Mononuclear cell (primary cell): ENCODE data around the gene PAM. TPM values are rescaled to one million over a fixed set of nuclear protein-coding genes. Genes with fewer than 3 reads are reported as not detected.
"Not testable (repeated sequence)": the region's sequence is repeated elsewhere in the genome, so short reads cannot be mapped to it uniquely, and the experiment has no call there.

Source experiments
- H3K27me3 ChIP-seq: 2 replicates; pipeline ENCODE4 v1.6.0; 2011; ENCODE audit warnings: low read length, control low read depth; ENCODE audit not compliant: insufficient read depth
- H3K4me1 ChIP-seq: 2 replicates; pipeline ENCODE4 v1.5.1; 2011; ENCODE audit warnings: mild to moderate bottlenecking, low read length, control low read depth; ENCODE audit not compliant: insufficient read depth
- H3K4me3 ChIP-seq: 2 replicates; pipeline ENCODE4 v1.5.1; 2011; ENCODE audit warnings: mild to moderate bottlenecking, low read length, moderate library complexity
- H3K9me3 ChIP-seq: 2 replicates; pipeline ENCODE4 v1.5.1; 2011; ENCODE audit warnings: low read depth, mild to moderate bottlenecking, control low read depth, low read length
- total RNA-seq: library from RNA; depleted of rRNA; stranded (reverse); fragments of >200 nt; gene quantifications from one replicate; pipeline ENCODE4 v1.2.3, GENCODE V29; 2012

PAM gene
- total RNA-seq, 1 donor: 18.8 TPM

DNA sequence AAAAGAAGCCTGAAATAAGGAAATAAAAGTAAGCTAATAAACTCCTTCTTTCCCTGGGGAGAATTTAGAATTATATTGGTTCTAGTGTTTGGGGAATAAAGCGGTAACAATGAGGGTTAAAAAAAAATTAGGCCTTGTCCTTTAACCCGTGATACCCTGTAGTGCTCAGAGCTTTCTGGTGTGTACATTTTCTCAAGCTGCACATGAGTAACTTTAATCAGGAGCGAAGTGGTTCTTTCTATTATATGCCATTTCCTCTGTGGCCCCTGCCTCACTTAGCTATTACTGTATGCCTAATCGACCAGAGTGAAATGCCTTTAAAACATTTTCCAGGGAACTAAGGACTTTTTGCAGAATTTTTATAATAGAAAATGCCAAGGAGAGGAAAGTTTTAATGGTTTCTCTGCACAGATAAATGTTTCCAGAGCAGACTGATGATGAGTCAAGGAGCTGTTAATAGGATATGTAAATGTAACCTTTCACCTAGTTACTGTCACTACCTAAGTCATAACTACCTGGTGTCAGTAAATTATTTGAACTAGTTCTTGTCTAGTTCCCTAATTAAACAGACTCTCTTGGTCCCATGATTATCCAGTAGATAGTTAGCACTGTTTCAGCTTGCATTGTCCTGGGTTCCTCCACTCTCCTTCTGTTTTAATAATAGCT lies 7.6 kb downstream of the PAM start:
- Histone ChIP-seq H3K4me3 (no peak overlapping the region), H3K4me1 (no peaks in the 10 kb centered on the region), H3K27me3 (no peaks in the 10 kb centered on the region)

DNA sequence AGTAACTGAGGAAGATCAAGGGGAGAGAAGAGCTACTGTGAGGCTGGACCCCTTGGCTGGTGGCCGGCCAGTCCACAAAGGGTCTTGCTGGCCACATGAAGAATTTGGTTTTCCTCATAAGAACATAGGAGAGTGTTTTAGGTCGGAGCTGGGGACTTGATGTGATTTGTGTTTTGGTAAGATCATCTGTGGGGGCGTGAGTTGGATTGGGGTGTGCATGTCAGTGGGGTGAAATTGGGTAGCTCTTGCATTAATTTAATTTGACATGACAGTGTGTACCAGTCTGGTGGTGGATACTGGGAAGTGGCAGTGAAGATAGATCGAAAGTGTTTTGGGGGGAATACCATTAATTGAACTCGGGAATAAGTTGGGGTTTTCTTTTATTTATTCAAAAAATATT lies 8.6 kb downstream of the PAM start:
- no peaks in the 10 kb centered on the region for H3K9me3 ChIP-seq
- no peak overlapping the region for H3K4me3 ChIP-seq
- H3K4me1 ChIP-seq: no peaks in the 10 kb centered on the region
- H3K27me3 ChIP-seq: no peaks in the 10 kb centered on the region

More for the DNA sequence above, 7.6 kb downstream of the PAM start:
- no peaks in the 10 kb centered on the region for H3K9me3 ChIP-seq

DNA sequence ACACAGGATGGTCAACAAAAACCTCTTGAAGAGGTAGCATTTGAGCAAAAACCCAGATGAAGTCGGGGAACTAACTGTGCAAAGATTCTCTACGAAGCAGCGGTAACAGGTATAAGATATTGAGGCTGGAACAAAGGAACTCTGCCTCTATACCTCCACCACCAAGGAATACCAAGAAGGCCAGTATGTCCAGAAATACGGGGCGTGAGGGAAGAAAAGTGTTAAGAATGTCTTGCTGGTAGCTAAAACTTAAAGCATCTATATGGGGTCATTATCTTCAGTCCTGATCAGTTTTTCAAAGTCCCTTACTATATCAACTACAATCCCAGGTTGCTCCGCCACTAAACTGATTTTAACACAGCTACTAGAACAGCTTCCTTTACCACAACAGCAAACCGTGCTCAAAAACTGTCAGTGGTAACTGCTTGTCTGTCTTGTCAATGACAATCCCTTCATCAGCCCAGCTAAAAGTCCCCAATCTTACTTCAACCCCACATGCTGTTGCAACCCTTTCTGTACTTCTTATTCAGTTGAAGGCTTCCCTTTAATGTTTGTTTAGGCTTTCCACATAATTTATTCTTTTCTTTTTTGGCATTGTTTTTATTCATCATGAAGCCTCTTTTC lies 9.4 kb downstream of the PAM start:
- Histone ChIP-seq H3K4me1 (no peaks in the 10 kb centered on the region), H3K9me3 (no peaks in the 10 kb centered on the region), H3K4me3 (no peak overlapping the region)

DNA sequence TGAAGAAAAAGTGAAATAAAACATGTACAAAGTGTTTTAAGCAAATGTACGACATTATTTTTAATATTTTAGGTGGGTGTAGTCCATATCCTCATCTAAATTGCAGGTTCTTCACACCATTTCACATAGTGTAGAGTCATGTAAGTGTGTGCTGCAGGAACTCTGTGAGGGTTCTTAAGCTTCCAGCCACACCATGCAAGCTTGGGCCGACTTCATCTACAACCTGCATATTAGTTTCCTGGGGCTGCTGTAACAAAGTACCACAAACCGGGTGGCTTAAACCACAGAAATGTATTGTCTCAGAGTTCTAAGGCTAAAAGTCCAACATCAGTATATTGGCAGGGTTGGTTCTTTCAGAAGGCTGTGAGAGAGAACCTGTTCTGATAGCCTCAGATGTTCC lies 10.2 kb downstream of the PAM start:
- Histone ChIP-seq H3K27me3 (no peaks in the 10 kb centered on the region), H3K4me1 (no peaks in the 10 kb centered on the region), H3K4me3 (no peak overlapping the region), H3K9me3 (no peaks in the 10 kb centered on the region)

More for the DNA sequence above, 9.4 kb downstream of the PAM start:
- H3K27me3 ChIP-seq: no peaks in the 10 kb centered on the region

DNA sequence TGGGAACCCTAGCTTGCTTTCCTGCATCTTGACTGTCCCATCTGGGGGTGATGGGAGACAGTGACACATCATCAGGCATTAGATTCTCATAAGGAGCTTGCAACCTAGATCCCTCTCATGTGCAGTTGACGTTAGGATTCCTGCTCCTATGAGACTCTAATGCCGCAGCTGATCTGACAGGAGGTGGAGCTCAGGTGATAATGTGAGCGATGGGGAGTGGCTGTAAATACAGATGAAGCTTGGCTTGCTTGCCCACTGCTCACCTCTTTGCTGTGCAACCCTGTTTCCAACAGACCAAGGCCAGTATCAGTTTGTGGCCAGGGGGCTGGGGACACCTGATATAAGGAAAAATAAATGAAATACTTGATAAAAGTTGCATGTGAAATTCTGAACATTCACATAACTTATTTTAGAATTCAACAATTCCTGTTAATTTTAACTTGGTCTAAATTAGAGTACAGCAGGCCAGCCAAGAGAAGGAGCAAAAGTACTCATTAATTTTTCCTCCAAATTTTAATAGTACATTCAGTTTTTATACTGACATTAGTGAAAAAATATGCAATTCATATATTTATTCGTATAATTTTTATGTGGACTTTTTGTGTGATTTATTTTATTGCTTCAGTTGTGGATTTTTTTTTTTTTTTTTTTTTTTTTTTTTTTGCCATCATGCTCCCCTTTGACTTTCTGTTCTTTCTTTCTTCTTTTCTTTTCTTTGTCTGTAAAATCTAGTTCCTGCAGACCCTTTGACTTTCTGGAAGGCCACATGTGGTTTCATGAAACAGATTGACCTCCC lies 11.4 kb downstream of the PAM start:
- Histone ChIP-seq H3K4me3 (no peak overlapping the region), H3K27me3 (no peaks in the 10 kb centered on the region), H3K4me1 (peaks cover 2% of the 10 kb centered on the region), H3K9me3 (no peaks in the 10 kb centered on the region)

DNA sequence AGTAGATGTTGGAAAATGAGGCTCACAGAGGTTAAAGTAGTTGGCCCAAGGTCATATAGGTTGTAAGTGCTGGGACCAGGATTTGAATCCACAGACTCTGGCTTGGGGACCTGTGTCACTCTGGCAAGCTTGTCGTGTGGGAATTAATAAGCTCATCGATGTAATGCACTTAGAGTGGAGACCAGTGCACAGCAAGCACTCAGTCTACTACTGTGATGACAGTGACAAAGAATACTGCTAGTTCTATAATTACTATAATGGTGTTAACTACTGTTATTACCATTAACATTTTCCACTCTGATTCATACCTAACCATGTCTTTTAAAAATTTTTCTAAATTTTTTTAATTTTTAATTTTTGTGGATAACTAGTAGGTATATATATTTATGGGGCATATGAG lies 12.8 kb downstream of the PAM start:
- Histone ChIP-seq H3K9me3 (no peaks in the 10 kb centered on the region), H3K4me1 (peaks cover 7% of the 10 kb centered on the region), H3K4me3 (no peak overlapping the region), H3K27me3 (no peaks in the 10 kb centered on the region)

DNA sequence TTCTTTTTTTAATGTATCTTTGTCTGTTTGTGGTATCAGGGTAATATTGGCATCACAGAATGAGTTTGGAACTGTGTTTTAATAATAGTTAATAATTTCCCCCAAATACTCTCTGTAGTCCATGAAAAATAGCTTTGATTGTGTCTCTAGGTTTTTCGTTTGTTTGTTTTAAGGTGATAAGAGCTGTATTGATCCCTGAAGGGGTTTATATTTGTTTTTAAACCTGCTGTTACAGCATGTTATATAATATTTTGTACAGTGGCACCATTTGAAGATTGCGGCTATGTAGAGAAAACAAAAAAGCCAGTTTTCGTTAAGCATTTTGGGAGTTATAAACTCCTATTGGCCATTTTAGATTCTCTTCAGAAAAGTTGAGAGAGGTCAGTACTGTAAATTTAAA lies 15.7 kb downstream of the PAM start:
- H3K4me3 ChIP-seq: no peak overlapping the region
- H3K27me3 ChIP-seq: no peaks in the 10 kb centered on the region
- peaks cover 7% of the 10 kb centered on the region for H3K4me1 ChIP-seq
- no peaks in the 10 kb centered on the region for H3K9me3 ChIP-seq

DNA sequence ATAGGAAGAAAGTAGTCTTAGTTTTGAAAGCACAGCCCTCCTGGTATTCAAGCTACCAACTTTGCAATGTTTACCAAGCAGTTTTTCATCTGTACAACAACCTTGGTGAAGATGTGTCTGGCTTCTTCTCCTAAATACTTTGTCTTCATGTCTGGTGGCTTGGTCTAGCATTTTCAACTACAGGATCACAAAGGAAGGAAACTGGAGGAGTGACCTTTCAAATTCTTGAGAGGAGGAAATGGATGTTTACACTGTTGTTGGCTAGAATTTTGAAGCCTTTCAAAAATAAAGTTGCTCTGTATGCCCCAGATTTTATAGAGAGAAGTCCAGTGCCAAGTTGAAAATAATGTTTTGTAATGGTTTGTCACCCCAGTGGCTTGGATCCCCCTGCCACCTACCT lies 16.3 kb downstream of the PAM start:
- Histone ChIP-seq H3K9me3 (no peaks in the 10 kb centered on the region), H3K27me3 (no peaks in the 10 kb centered on the region), H3K4me3 (no peak overlapping the region), H3K4me1 (peaks cover 7% of the 10 kb centered on the region)

DNA sequence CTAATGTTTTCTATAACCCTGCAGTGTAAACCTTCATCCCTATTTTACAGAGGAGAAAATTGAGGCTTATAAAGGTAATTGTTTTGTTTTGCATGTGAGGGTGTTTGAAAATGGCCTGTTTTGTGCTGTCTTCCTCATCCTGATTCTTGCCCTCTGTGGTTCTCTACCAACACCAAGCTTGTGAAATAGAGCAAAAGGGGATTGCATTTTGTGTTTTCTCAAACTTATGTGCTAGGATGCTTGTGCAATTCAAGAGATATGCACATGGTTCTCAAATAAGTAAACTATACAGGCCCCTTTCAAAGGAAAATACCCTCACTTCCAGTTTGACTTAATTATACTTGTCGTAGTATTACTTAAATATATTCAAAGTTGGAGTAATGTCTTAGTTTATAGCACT lies 17.2 kb downstream of the PAM start:
- no peak overlapping the region for H3K4me3 ChIP-seq

DNA sequence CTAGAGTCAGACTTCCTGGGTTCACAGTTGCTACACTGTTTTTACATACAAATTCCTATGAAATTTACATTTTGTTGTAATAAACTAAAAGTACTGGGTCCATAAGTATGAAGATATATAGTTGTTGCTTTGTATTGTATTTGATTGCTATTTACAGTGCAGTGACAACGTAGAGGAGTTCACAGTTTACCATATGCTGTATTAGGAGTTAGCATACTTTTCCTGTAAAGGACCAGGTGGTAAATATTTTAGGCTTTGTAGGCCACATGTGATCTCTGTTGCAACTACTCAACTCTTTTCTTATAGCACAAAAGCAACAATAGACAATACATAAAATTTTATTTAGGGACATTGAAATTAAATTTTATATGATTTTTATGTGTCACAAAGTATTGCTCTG lies 18.0 kb downstream of the PAM start:
- H3K27me3 ChIP-seq: no peaks in the 10 kb centered on the region
- peaks cover 7% of the 10 kb centered on the region for H3K4me1 ChIP-seq
- H3K9me3 ChIP-seq: no peaks in the 10 kb centered on the region
- no peak overlapping the region for H3K4me3 ChIP-seq

More for the DNA sequence above, 17.2 kb downstream of the PAM start:
- Histone ChIP-seq H3K27me3 (no peaks in the 10 kb centered on the region), H3K9me3 (no peaks in the 10 kb centered on the region), H3K4me1 (peaks cover 7% of the 10 kb centered on the region)

DNA sequence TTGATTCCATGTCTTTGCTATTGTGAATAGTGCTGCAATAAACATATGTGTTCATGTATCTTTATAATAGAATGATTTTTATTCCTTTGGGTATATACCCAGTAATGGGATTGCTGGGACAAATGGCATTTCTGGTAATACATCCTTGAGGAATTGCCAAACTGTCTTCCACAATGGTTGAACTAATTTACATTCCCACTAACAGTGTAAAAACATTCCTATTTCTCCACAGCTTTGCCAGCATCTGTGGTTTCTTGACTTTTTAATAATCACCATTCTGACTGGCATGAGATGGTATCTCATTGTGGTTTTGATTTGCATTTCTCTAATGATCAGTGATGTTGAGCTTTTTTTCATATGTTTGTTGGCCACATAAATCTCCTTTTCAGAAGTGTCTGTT lies 20.7 kb downstream of the PAM start:
- H3K4me1 ChIP-seq, H3K4me3 ChIP-seq, H3K27me3 ChIP-seq, H3K9me3 ChIP-seq: not testable (repeated sequence)

DNA sequence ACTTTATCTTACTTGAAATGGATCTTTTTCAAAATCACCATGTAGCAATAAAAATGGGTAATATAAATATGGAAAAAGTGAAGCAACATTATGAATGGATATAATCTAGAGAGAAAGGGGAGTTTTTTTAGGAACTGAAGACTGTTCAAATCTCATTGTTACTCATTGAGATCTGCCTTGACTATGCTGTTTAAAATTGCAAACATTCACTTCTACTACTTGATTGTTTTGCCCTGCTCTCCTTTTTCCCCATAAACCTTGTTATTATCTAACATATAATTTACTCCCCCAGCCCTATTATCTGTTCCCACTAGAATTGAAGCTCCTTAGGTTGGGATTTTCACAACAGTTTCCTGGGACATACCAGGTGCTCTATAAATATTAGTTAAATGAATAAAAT lies 22.0 kb downstream of the PAM start:
- Histone ChIP-seq H3K9me3 (no peaks in the 10 kb centered on the region), H3K4me3 (no peak overlapping the region), H3K4me1 (peaks cover 12% of the 10 kb centered on the region), H3K27me3 (no peaks in the 10 kb centered on the region)

DNA sequence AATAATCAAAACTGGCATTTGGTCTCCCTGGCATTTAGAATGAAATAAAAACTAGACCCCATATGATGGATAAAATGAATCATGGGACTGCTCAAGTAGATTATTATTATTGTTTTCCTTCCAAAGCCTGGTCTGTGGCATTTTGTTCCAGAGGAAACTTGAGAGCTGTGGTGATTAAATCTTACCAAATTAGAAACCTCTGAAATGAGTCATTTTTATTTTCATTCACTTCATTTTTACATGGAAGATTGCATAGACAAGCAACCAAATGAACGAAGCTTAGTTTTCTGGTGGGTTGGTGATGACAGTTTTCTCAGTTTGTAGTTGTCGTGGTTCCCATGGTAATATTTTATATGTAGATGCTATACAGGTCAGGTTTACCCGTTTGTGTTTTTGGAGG lies 23.4 kb downstream of the PAM start:
- Histone ChIP-seq H3K9me3 (no peaks in the 10 kb centered on the region), H3K27me3 (no peaks in the 10 kb centered on the region), H3K4me3 (no peak overlapping the region), H3K4me1 (peaks cover 15% of the 10 kb centered on the region)

DNA sequence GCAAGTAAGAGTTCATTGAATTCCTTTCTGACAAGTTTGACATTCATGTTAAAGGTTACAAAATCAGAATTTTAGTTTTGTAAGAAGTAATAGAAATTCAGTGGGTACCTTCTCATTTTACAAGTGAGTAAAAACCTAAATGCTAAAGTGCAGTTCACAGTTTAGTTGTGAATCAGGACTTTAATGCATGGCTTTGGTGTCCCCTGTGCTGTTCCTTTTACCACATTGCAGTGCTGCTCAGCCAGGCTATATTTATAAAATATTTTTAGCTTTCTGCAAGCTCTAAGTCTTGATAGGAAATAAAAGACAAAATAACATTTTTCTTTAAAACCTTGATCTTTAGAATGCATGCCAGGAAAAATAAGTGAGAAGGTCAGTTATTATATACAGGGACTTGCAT lies 26.3 kb downstream of the PAM start:
- Histone ChIP-seq H3K27me3 (no peaks in the 10 kb centered on the region), H3K4me1 (peaks cover 15% of the 10 kb centered on the region), H3K4me3 (no peak overlapping the region), H3K9me3 (no peaks in the 10 kb centered on the region)

DNA sequence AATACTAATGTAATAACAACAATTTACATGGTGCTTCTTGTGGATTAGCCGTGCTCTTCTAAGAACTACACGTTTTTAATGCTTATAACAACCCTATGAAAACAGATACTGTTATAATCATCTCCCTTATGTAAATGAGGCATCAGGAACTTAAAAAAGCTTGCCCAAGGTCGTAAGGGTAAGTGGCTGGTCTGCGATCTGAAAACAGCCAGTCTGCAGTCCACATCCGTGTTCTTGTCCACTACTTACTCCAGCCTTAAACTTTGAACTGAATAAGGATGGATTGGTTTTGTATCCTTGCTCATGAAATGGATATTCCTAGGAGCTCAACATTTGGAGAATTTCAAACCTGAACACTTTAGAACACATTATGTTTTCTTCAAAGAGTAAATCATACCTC lies 26.7 kb downstream of the PAM start:
- Histone ChIP-seq H3K27me3 (no peaks in the 10 kb centered on the region), H3K9me3 (no peaks in the 10 kb centered on the region), H3K4me3 (no peak overlapping the region), H3K4me1 (peaks cover 15% of the 10 kb centered on the region)
